ENCODE data around the gene WDR18.

- TF ChIP-seq, protein P1, sequence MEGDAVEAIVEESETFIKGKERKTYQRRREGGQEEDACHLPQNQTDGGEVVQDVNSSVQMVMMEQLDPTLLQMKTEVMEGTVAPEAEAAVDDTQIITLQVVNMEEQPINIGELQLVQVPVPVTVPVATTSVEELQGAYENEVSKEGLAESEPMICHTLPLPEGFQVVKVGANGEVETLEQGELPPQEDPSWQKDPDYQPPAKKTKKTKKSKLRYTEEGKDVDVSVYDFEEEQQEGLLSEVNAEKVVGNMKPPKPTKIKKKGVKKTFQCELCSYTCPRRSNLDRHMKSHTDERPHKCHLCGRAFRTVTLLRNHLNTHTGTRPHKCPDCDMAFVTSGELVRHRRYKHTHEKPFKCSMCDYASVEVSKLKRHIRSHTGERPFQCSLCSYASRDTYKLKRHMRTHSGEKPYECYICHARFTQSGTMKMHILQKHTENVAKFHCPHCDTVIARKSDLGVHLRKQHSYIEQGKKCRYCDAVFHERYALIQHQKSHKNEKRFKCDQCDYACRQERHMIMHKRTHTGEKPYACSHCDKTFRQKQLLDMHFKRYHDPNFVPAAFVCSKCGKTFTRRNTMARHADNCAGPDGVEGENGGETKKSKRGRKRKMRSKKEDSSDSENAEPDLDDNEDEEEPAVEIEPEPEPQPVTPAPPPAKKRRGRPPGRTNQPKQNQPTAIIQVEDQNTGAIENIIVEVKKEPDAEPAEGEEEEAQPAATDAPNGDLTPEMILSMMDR (IDR thresholded peaks at IDR 0.05): no peak
- TF ChIP-seq POLR2A (IDR thresholded peaks at IDR 0.05): no peak
Observed at GRCh38 chr19:1041272-1041834, 57.2 kb downstream of the WDR18 start.

Measured in thyroid gland (tissue), 4 donors.